MG63 (cell line): ENCODE results near the gene DESI2. TPM values are rescaled to one million over a fixed set of nuclear protein-coding genes. Genes with fewer than 3 reads are reported as not detected.
"Not testable (repeated sequence)": the region's sequence is repeated elsewhere in the genome, so short reads cannot be mapped to it uniquely, and the experiment has no call there.

Experiments
- DNase-seq: peaks from one replicate; pipeline ENCODE4 v3.0.0-alpha.2; 2020
- H3K27me3 ChIP-seq: fragments of 250-450 bp; sonication (Bioruptor Pico); 2 replicates; pipeline ENCODE4 v1.5.1; 2020; ENCODE audit warnings: mild to moderate bottlenecking, moderate library complexity
- H3K36me3 ChIP-seq: fragments of 250-450 bp; sonication (Bioruptor Pico); 2 replicates; pipeline ENCODE4 v1.5.1; 2020; ENCODE audit warnings: mild to moderate bottlenecking, moderate library complexity
- H3K4me3 ChIP-seq: fragments of 250-450 bp; sonication (Bioruptor Pico); 2 replicates; pipeline ENCODE4 v1.5.1; 2020; ENCODE audit warnings: mild to moderate bottlenecking, moderate library complexity
- H3K9me3 ChIP-seq: fragments of 250-450 bp; sonication (Bioruptor Pico); 2 replicates; pipeline ENCODE4 v1.5.1; 2020; ENCODE audit warnings: mild to moderate bottlenecking, moderate library complexity
- total RNA-seq: library from RNA; depleted of rRNA; stranded (reverse); fragments of >200 nt; shearing (Covaris generic); gene quantifications from 2 replicates; pipeline ENCODE4 v1.2.3, GENCODE V29; 2014; ENCODE audit warnings: low replicate concordance

DESI2 gene
- total RNA-seq, 1 experiment from 2014 or later = 101 TPM

DNA sequence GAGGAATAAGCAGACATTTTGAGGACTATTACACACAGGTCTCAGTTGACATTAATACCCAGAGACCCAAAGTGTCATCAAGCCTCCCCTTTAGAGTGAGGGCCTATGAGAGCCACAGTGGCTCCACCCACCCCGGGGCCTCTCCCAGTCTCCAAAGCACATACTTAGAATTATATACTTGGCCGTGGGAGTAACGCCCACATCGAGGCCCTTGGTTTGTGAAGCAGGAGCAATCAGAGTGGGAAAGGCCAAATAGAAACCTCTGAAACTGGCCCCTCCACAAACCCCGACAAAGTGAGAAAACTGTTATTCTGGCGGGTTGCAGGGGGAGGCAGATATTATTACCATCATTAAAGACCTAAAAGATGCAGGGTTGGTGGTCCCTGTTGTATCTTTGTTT lies 7.0 kb upstream of the DESI2 start:
- DNase-seq = no peak
- Histone ChIP-seq H3K27me3 (peaks cover 7% of the 10 kb centered on the region; the same call in 1 of the 2 replicates), H3K9me3 (no peaks in the 10 kb centered on the region), H3K4me3 (no peak overlapping the region), H3K36me3 (no peaks in the 10 kb centered on the region)

- no peak overlapping the region for H3K4me3 ChIP-seq
- no peaks in the 10 kb centered on the region for H3K36me3 ChIP-seq
- H3K9me3 ChIP-seq = no peaks in the 10 kb centered on the region
- no peak for DNase-seq
- H3K27me3 ChIP-seq = no peaks in the 10 kb centered on the region
These were observed 5.1 kb upstream of the DESI2 start for GRCh38 chr1:244647819-244648218.

DNA sequence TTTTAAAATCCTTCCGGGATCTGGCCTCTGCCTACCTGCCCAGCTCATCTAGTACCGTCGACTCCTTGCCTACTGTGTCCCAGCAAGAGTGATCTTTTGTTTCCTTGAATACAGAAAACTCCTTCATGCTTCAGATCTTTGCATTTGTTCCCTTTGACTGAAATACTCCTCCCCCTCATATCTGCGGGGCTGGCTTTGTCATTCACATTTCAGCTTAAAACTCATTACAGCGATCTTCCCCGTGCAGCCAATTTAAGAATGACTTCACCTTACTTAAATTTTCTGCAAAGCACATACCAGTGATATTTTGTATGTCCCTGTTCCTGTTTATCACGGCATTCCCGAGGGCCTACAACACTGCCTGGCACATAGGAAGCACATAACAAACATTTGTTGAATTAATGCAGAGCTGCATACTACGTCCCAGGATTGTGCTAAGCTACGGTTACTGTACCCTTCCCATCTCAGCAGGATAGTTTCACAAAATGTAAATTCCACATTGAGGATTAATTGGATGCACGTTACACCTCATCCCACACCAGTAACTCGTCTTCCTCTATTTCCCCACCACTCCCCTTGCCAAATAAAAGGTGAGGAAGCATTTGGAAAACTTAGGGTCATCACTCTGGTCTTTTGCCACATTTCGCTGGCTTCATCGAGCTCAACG lies 837 bp upstream of the DESI2 start:
- Histone ChIP-seq H3K27me3 (no peaks in the 10 kb centered on the region), H3K36me3 (peaks cover 15% of the 10 kb centered on the region), H3K4me3 (peak overlapping the region; percentile 82), H3K9me3 (no peaks in the 10 kb centered on the region)
- no peak for DNase-seq

DNA sequence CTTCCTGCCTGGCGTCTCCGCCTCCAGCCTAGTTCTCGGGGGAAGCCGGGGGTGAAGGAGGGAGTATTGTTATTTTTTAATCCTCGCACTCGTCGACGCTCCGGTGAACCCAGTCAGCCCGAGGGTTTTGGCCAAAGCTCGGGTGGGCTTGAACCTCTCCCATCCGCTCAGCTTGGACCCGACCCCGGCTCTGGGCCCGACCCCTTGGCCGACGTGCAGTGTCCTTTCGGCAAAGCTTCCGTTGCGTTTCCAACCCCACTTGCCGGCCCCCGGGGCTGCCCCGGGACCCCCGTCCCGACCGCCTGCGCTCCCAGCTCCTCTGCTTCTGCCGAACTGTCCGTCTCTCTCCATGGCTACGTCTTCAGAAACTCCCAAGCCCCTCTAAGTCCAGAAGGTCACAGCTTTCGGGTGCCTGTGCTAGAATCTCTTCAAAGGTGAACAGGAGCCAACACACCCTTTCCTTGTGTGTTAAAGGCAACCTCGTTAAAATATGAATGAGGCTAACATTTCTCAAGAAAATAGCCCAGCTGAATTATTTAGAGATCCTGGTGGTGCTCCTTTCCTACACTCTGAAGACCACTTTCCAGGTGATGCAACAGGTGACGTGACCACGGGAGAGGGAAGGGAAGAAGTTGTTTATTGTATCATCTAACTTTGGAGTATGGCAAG lies 647 bp downstream of the DESI2 start:
- no peaks in the 10 kb centered on the region for H3K27me3 ChIP-seq
- H3K9me3 ChIP-seq = no peaks in the 10 kb centered on the region; the same call in 1 of the 2 replicates
- H3K36me3 ChIP-seq = peaks cover 30% of the 10 kb centered on the region
- H3K4me3 ChIP-seq = peak overlapping the region; percentile 82
- peak; percentile 17 for DNase-seq

DNA sequence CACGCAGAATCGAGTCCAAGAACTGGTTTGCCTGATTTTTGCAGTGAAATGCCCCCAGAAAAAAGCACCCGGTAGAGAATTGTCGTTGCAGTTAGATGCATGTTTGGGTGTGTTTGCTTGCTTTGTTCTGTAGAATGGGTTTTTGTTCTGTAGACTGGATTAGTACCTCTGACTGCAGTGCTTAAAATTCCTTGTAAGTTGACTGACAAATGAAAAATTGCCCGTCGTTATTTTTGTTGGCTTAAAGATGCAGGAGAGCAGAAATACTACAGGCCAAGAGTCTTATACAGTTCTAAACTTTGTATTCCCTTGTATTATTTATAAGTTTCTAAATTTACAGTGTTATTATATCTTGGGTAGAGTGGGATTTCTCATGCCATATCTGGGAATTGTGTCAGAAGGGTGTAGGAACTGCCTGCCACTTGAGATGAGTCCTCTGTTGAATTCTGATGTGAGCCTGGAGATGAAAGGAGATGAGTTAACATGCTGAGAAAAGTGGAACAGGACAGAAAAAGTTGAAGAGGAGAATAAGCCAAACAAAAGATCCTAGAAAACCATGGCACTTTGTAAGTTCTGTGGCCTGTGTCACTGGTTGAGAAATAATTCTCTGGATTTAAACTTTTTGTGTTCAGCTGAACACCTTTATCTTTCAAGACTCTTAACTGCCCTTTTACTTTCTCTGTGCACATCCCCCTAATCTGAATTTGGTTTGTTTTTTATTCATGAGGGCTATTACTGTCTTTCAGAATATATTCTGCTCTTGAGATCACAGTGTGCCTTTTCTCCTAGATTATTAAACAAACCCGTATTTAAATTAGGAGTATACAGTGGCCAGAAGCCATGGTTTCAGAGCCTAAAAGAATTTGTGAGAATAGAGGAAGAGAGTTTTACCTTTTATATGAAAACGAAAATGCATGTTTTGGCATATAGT lies 1.4 kb downstream of the DESI2 start:
- DNase-seq = no peak
- Histone ChIP-seq H3K27me3 (no peaks in the 10 kb centered on the region), H3K36me3 (peaks cover 36% of the 10 kb centered on the region), H3K9me3 (no peaks in the 10 kb centered on the region; the same call in 1 of the 2 replicates), H3K4me3 (peak overlapping the region; percentile 82)

DNA sequence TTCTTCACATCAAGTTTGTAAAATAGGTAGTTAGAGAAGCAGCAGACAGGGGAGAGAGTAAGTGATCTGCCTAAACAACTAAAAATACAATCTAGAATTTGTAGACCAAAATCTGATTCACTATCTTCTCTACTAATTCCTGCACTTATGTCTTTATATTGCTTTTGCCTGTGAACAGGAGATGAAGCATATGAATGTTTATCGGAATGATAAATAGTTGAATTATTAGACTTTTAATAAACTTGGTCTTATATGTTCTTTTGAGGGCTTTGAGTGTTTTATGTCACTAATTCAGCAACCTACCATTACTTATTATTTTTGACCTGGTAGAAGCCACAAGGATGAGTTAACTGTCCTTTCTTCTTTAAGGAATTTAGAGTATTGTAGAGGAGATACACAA lies 2.3 kb downstream of the DESI2 start:
- H3K9me3 ChIP-seq = no peaks in the 10 kb centered on the region; the same call in 1 of the 2 replicates
- H3K27me3 ChIP-seq = no peaks in the 10 kb centered on the region
- no peak for DNase-seq
- peak overlapping the region; percentile 82 for H3K4me3 ChIP-seq
- peaks cover 44% of the 10 kb centered on the region for H3K36me3 ChIP-seq

GRCh38 chr1:244657421-244657820 lies 4.5 kb downstream of the DESI2 start:
- DNase-seq = no peak
- Histone ChIP-seq H3K9me3 (peaks cover 10% of the 10 kb centered on the region), H3K4me3 (no peak overlapping the region), H3K27me3 (no peaks in the 10 kb centered on the region), H3K36me3 (peaks cover 61% of the 10 kb centered on the region)

DNA sequence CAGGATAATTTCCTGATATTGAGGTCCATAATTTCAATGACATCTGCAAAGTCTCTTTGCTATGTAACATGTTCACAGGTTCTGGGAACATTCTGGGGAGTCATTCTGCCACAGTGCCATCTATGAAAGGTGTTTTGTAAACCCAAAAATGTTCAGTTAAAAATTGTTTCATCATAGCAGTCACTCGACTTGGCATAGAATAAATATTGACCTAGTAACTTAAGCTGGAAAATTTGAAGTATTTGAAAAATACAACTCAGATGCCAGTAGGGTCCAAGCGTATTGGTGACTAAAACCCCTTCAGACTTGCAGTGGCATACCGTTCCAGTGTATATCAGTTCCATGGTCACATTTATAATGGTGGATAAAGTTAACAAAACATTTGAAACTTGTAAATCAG lies 6.8 kb downstream of the DESI2 start:
- Histone ChIP-seq H3K9me3 (peaks cover 10% of the 10 kb centered on the region), H3K4me3 (no peak overlapping the region), H3K27me3 (no peaks in the 10 kb centered on the region), H3K36me3 (peaks cover 61% of the 10 kb centered on the region)
- no peak for DNase-seq

GRCh38 chr1:244660595-244660994 lies 7.7 kb downstream of the DESI2 start:
- Histone ChIP-seq H3K27me3 (no peaks in the 10 kb centered on the region), H3K9me3 (peaks cover 10% of the 10 kb centered on the region), H3K4me3 (no peak overlapping the region), H3K36me3 (peaks cover 58% of the 10 kb centered on the region)
- no peak for DNase-seq

GRCh38 chr1:244661569-244662312 lies 8.8 kb downstream of the DESI2 start:
- not testable (repeated sequence) for DNase-seq, H3K9me3 ChIP-seq, H3K4me3 ChIP-seq, H3K27me3 ChIP-seq
- H3K36me3 ChIP-seq = peaks cover 50% of the 10 kb centered on the region

DNA sequence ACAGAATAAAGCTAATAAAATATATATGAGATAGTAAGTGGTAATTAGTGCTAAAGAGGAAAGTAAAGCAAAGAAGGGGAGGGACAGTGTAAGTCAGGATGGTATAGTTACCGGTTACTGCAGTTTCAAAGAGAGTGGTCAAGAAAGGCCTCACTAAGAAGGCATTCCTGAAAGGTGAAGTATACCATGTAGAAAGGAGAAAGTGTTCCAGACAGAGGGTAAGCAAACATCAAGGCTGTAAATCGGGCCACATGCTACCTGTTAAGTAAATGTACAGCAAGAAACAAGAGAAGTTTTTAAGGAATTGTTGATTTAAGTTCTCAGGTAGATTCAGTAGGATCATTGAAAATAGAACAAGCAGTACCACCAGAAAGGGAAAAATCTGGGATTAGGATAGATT lies 9.7 kb downstream of the DESI2 start:
- H3K27me3 ChIP-seq = no peaks in the 10 kb centered on the region
- H3K9me3 ChIP-seq = peaks cover 10% of the 10 kb centered on the region
- no peak overlapping the region for H3K4me3 ChIP-seq
- peaks cover 43% of the 10 kb centered on the region for H3K36me3 ChIP-seq
- DNase-seq = no peak

GRCh38 chr1:244664353-244664752 lies 11.4 kb downstream of the DESI2 start:
- H3K4me3 ChIP-seq = no peak overlapping the region
- DNase-seq = no peak
- H3K36me3 ChIP-seq = peaks cover 30% of the 10 kb centered on the region
- peaks cover 10% of the 10 kb centered on the region for H3K9me3 ChIP-seq
- H3K27me3 ChIP-seq = no peaks in the 10 kb centered on the region

DNA sequence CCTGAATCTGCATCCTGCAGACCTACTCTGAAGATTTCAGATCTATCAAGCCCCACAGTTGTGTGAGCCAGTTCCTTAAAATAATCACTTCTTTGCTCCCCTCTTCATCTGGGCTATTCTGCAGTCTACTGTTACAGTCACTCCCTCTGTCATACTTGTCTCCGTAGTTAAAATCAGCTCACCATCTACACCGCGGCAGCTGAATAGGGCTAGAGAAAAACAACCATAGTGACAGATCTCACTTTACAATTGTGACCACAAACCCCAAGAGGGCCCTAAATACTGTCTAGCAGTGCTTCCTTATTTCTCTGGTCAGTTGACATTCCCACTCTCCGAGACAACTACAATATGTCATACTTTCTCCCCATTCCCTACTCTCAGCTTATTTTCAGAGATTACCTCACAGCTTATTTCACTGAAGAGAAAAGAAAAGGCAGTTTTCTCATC lies 12.9 kb downstream of the DESI2 start:
- Histone ChIP-seq H3K9me3 (peaks cover 4% of the 10 kb centered on the region), H3K27me3 (no peaks in the 10 kb centered on the region), H3K36me3 (peaks cover 22% of the 10 kb centered on the region), H3K4me3 (no peak overlapping the region)
- DNase-seq = no peak

- not testable (repeated sequence) for H3K4me3 ChIP-seq, H3K27me3 ChIP-seq, DNase-seq, H3K9me3 ChIP-seq
- H3K36me3 ChIP-seq = peaks cover 18% of the 10 kb centered on the region
These were observed 13.9 kb downstream of the DESI2 start for GRCh38 chr1:244666672-244667418.

GRCh38 chr1:244667797-244668196 lies 14.9 kb downstream of the DESI2 start:
- H3K27me3 ChIP-seq = no peaks in the 10 kb centered on the region
- no peaks in the 10 kb centered on the region for H3K9me3 ChIP-seq

More at GRCh38 chr1:244667797-244668196, 14.9 kb downstream of the DESI2 start:
- no peak overlapping the region for H3K4me3 ChIP-seq
- peaks cover 14% of the 10 kb centered on the region for H3K36me3 ChIP-seq
- DNase-seq = no peak
